ENCODE data around the gene ZNF629.

The ZNF629 gene

DNA sequence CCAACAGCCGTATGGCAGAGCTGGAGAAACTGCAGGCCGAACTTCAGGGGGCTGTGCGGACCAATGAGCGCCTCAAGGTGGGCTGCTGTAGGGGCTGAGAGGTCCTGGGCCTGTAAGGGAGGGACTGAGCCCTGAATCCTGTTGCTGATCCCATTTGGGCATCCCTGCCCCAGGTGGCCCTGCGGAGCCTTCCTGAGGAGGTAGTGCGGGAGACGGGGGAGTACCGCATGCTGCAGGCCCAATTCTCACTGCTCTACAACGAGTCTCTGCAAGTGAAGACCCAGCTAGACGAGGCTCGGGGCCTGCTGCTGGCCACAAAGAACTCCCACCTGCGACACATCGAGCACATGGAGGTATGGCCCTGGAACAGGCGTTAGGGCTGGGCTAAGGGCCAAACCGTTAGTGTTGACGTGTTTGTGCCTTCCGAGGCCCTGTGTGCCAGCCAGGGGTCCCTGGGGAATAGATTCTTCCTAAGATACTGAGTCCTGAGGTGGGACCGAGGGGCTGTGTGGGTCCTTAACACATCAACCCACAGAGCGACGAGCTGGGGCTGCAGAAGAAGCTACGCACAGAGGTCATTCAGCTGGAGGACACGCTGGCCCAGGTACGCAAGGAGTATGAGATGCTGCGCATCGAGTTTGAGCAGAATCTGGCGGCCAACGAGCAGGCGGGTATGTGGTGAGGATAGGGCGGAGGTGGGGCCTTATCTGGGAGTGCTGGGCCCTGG is 20.6 kb downstream of the ZNF629 start:
- DNase-seq, result no peak

DNA sequence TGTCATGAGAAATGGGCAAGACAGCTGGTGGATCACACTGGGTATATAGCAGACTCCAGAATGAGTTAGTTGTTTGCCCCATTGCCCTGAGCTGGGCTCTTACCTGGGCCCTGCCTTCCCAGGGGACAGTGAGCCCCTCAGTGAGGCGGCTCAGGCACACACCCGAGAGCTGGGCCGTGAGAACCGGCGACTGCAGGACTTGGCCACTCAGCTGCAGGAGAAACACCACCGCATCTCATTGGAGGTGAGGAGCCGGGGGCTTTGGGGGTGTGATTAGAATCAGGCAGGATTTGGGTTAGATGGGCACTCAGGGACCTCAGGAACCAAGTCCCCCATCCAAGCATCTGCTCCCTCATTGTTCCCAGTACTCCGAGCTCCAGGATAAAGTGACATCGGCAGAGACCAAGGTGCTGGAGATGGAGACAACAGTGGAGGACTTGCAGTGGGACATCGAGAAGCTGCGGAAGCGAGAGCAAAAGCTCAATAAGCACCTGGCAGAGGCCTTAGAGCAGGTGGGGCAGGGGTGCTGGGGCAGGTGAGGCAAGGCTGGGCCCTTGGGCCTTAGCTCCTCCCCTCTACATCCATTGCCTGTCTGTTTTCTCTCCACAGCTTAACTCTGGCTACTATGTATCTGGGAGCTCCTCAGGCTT is 22.1 kb downstream of the ZNF629 start:
- DNase-seq, result no peak

DNA sequence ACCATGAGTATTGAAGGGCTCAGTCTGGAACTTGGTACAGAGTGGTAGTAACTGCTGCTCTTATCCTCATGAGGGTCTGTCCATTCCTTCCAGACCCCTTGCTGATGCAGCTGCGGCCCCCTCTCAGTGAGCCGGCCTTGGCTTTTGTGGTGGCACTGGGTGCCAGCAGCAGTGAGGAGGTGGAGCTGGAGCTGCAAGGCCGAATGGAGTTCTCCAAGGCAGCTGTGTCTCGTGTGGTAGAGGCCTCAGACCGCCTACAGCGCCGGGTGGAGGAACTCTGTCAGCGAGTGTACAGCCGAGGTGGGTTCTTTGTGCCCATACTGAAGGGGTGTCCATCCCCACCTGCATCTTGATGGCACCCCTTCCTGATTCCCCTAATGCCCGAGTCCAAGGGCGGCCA is 22.9 kb downstream of the ZNF629 start:
- no peak for DNase-seq

DNA sequence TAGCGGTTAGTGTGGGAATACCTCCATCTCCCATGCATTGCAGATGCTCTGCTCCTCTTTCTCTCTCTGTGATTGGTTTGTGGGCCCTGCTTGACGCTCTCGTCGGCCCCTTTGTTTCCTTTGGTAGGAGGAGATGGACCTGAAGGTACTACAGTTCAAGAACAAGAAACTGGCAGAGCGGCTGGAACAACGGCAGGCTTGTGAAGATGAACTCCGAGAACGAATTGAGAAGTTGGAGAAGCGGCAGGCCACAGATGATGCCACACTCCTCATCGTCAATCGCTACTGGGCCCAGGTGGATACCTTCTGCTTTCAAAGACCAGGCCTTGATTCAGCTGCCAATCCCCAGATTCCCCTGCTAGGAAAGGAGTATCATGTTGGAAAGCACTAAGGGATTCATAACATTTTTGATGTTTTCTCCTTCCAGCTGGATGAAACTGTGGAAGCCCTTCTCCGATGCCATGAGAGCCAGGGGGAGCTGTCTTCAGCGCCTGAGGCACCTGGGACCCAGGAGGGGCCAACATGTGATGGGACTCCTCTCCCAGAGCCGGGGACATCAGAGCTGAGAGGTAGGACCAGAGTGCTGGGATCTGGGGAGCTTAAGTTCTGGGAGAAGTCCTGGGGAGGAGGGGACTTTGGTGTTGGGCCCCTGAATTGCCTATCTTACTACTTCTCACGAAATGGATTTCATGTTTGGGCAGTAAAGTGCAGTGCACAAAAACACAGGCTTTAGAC is 23.8 kb downstream of the ZNF629 start:
- DNase-seq, result no peak

DNA sequence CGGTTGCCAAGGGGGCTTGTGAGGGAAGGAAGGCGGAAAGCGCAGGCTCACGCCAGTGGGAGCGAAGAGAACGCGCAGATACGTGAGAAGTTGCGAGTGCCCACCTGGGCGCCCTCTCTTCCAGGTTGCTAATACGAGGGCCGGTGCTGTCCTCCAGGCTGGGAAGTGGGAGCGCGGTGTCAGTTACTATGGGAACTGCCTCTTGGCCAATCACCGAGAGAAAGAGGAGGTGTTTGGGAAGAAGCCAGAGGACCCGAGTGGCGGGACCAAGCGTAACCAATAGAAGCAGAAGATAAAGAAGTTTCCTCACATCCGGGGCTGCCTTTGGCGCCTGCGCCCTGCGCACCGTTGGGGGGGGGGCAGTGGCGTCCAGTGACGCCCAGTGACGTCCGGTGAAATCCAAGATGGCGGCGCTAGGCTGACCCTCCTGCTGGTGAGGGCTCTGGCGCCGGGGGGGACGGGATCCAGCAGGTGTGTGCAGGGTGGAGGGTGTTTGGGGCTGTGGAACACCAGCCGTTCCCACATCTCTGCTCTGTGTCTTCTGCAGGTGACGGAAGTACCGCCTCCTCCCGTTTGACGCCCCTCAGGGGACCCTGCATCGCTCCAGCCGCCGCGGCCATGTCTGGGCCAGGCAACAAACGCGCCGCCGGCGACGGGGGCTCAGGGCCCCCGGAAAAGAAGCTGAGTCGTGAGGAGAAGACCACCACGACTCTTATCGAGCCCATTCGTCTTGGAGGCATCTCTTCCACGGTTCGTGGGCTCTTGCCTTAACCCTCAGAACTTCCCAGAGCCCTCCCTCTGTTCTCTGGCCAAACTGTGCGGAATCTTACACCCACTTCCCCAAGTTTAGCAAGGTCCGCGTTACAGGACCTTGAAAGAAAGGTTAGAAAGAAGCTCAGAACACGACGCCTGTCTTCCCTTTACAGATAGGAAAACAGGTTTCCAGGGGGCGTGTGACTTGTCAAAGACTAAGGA is 24.8 kb downstream of the ZNF629 start, which contains the start of the genes CFAP119 and RNF40:
TSS of gene CFAP119 (minus strand) at position 135 of the 975 bp plus-strand sequence. CDS start 314 bp downstream, outside the sequence.
TSS of gene RNF40 (plus strand) at position 395 of the 975 bp plus-strand sequence. CDS start at position 619, 224 bp downstream.
- DNase-seq, result peak; percentile 98

- DNase-seq, result no peak
These were observed 25.5 kb downstream of the ZNF629 start for GRCh38 chr16:30761427-30761927.

GRCh38 chr16:30760577-30761426 is 26.2 kb downstream of the ZNF629 start:
- no peak for DNase-seq

DNA sequence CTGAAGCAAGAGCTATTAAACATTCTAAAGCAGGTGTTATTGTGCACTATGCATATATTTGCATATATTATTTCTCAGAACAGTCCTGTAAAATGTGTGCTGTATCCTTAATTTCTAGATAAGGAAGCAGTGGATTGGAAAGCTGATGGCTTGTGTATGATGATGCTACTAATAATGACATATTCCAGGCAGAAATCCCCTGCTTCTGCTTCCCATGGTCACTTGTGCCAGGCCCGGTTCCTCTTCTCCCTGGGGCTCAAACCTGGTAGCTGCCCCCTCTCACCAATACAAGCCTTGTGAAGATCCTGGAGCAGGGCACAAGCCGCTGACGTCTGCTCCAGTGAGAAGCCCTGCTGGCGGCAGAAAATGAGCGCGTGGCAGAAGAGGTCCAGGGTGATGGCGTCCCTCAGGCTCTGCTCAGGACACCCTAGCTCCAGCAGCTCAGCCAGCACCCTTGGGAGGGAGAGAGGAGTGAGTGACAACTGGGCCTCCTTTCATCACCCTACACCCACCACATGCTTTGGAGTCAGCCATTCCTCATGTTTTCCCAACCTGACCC is 26.9 kb downstream of the ZNF629 start:
- peak; percentile 49 for DNase-seq

DNA sequence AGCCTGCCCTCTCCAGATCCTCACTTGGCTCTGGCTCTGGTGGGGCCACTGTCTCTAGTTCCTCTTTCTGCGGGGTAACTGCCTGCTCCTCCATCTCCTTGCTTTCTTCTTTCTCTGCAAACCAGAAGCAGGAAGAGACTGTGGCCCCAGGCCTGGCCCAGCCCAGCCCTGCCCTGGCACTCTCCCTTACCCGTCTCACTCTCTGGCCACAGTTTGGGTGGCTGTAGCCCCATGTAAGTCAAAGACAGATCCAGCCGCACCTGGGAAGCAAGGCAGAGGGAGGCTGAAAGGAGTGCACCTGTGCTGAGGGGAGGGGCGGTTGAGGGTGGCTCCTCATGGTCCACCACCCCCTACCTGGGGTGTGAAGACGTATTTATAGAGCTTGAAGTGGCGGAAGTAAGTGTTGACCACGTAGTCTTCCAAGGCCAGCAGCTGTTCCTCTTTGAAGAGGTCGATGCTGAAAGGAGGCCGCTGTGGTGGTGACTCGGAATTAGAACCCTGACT is 28.0 kb downstream of the ZNF629 start:
- DNase-seq, result peak; percentile 53

DNA sequence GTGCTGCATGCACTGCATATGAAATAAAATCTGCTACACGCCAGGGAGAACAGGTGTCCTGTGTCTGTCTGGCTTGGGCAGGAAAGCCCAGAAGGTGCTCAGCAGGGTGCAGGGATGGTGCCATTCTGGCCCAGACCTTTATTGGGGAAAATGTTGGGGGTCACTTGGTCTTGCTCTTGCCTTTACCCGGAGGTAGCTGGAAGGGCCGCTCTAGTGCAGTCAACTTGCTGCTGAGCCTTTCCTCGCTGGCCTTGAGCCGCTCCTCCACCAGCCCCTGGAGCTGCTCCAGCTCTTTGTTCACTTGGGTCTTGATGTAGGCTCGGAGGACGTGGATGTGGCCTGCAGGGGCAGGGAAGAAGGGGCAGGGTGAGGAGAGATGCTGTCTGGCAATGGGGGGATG is 29.7 kb downstream of the ZNF629 start:
- DNase-seq, result no peak

GRCh38 chr16:30756781-30757100 is 30.3 kb downstream of the ZNF629 start:
- DNase-seq, result no peak

- DNase-seq, result no peak
These were observed 30.8 kb downstream of the ZNF629 start for GRCh38 chr16:30755955-30756780.

DNA sequence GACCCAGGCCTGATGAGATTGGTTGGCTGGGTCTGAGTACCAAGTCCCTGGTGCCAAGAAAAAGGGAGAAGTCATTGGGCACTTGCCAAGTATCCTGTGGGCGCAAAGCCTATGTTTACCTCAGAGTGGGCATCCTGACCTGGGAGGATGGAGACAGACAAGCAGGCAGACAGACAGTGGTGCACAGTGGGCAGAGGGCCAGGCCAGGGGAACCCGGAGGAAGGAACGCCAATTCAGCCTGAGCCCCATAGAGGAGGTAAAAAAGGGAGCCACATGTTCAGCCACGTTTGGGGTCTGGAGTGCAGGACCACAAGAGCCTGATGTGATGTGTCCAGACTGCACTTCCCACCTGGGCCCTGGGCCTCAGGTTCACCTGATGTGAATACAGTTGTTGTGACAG is 33.4 kb downstream of the ZNF629 start:
- DNase-seq, result no peak

GRCh38 chr16:30750876-30751465 is 36.0 kb downstream of the ZNF629 start:
- DNase-seq, result no peak

DNA sequence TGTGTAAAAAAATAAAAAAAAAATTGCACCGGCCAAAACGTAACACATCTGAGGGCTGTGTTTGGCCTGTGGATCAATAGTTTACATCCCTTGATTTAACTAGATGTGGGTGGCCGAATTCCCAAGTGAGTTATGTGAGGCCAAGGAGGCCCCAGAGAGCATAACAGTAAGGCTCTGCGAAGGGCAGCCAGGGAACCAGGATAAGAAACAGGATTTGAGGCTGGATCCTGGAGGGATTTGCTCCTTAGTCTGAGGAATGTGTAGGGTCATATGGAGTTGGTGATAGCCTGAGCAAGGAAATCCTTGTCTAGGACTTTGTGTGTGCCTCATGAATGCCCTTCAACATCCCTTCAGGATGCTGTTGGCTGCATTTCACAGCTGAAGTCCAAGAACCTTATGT is 36.8 kb downstream of the ZNF629 start:
- no peak for DNase-seq

- DNase-seq, result peak; percentile 30
These were observed 38.2 kb downstream of the ZNF629 start for GRCh38 chr16:30748634-30749445.

- DNase-seq, result peak; percentile 100
These were observed 39.0 kb downstream of the ZNF629 start, which contains the start of gene PHKG2 for GRCh38 chr16:30747799-30748633. PHKG2 (plus strand) TSS chr16:30748425; CDS start chr16:30748821, 396 bp downstream.

Data from suppressor macrophage treated with lipopolysaccharide for 4 hours (primary cell).